Activated T-cell treated with anti-CD3 and anti-CD28 coated beads for 1 hour (primary cell): Measurements from ENCODE around the gene KIAA0040.
A peak's percentile ranks its signal among the peaks of the same experiment; 100 is the strongest.

Source experiments
- DNase-seq: peaks from one replicate; pipeline ENCODE4 v3.0.0-alpha.2; 2020; ENCODE audit warnings: low read depth

KIAA0040 gene

GRCh38 chr1:175171036-175171913, 21.3 kb downstream of the KIAA0040 start:
- no peak for DNase-seq

- no peak for DNase-seq
Measured at GRCh38 chr1:175169286-175170018, 23.1 kb downstream of the KIAA0040 start.

- DNase-seq: no peak
Measured at GRCh38 chr1:175168782-175169181, 23.8 kb downstream of the KIAA0040 start.

- DNase-seq: no peak
Measured at GRCh38 chr1:175167861-175168260, 24.7 kb downstream of the KIAA0040 start.

- DNase-seq: no peak
Measured at GRCh38 chr1:175166746-175167145, 25.8 kb downstream of the KIAA0040 start.

GRCh38 chr1:175164751-175165150, 27.8 kb downstream of the KIAA0040 start:
- no peak for DNase-seq

- DNase-seq: no peak
Measured at GRCh38 chr1:175163702-175164101, 28.9 kb downstream of the KIAA0040 start.

GRCh38 chr1:175162955-175163354, 29.6 kb downstream of the KIAA0040 start:
- DNase-seq: no peak

- no peak for DNase-seq
Measured at GRCh38 chr1:175158170-175158591, 34.4 kb downstream of the KIAA0040 start.

- no peak for DNase-seq
Measured at GRCh38 chr1:175157200-175157599, 35.4 kb downstream of the KIAA0040 start.

GRCh38 chr1:175155936-175156335, 36.6 kb downstream of the KIAA0040 start:
- DNase-seq: no peak

GRCh38 chr1:175155473-175155856, 37.1 kb downstream of the KIAA0040 start:
- DNase-seq: no peak

- DNase-seq: peak; percentile 74
Measured at GRCh38 chr1:175154629-175155472, 37.7 kb downstream of the KIAA0040 start.

- DNase-seq: peak; percentile 67
Measured at GRCh38 chr1:175152006-175152652, 40.4 kb downstream of the KIAA0040 start.

GRCh38 chr1:175150596-175151319, 41.8 kb downstream of the KIAA0040 start:
- DNase-seq: no peak

- no peak for DNase-seq
Measured at GRCh38 chr1:175148068-175148467, 44.5 kb downstream of the KIAA0040 start.

- no peak for DNase-seq
Measured at GRCh38 chr1:175147569-175147968, 45.0 kb downstream of the KIAA0040 start.

GRCh38 chr1:175146529-175147213, 45.9 kb downstream of the KIAA0040 start:
- peak; percentile 57 for DNase-seq

- DNase-seq: no peak
Measured at GRCh38 chr1:175145899-175146528, 46.6 kb downstream of the KIAA0040 start.

GRCh38 chr1:175138579-175138978, 54.0 kb downstream of the KIAA0040 start:
- DNase-seq: no peak
